HEK293 (cell line): ENCODE results near the gene KLK7.

Experiments used
- CTCF ChIA-PET: fragments of 350-600 bp; formaldehyde crosslinking; extraction: SDS; loops from one replicate; lab custom pipeline; 2021; ENCODE audit warnings: antibody characterized with exemption; lab: Yijun Ruan, JAX
- POLR2A ChIA-PET: fragments of 300-600 bp; formaldehyde crosslinking; extraction: SDS; loops from one replicate; lab custom pipeline; 2020; ENCODE audit warnings: antibody characterized with exemption, inconsistent platforms; lab: Yijun Ruan, JAX
- H3K27ac ChIP-seq: fragments of 200-500 bp; sonication (Bioruptor generic); 2 replicates; pipeline ENCODE4 v1.5.1; 2014; ENCODE audit warnings: low read depth, low read length, control low read depth, inconsistent platforms; ENCODE audit errors: extremely low read depth
- H3K36me3 ChIP-seq, 2 experiments: fragments of 200-500 bp in 1 of 2; sonication (Bioruptor generic) in 1 of 2; 1 replicate in 1 of 2; 2 replicates in 1 of 2; pipeline ENCODE4 v1.5.1; 2014 to 2017; ENCODE audit warnings: inconsistent platforms in 2 of 2, low read length in 2 of 2; ENCODE audit not compliant: control insufficient read depth in 2 of 2, insufficient read depth in 1 of 2
- H3K4me1 ChIP-seq: fragments of 200-500 bp; sonication (Bioruptor generic); 2 replicates; pipeline ENCODE4 v1.5.1; 2014; ENCODE audit warnings: mild to moderate bottlenecking, low read length, inconsistent platforms; ENCODE audit not compliant: control insufficient read depth, insufficient read depth
- H3K4me3 ChIP-seq: 2 replicates; pipeline ENCODE4 v1.5.1; 2011; ENCODE audit warnings: low read depth, mild to moderate bottlenecking, control low read depth, low read length, moderate library complexity
- H3K9me3 ChIP-seq: fragments of 200-500 bp; sonication (Bioruptor generic); 2 replicates; pipeline ENCODE4 v1.5.1; 2014; ENCODE audit warnings: low read depth, low read length, inconsistent platforms; ENCODE audit not compliant: control insufficient read depth, insufficient read depth
- KLF1 ChIP-seq: fragments of 450-650 bp; formaldehyde crosslinking; IDR thresholded peaks from 2 replicates; pipeline ENCODE4 v1.5.1; 2016; ENCODE audit warnings: missing biosample characterization, missing genetic modification characterization
- KLF16 ChIP-seq: fragments of 450-650 bp; formaldehyde crosslinking; IDR thresholded peaks from 2 replicates; pipeline ENCODE4 v1.5.1; 2017; ENCODE audit warnings: missing biosample characterization, missing genetic modification characterization
- SP3 ChIP-seq: fragments of 450-650 bp; formaldehyde crosslinking; IDR thresholded peaks from 2 replicates; pipeline ENCODE4 v1.5.1; 2016; ENCODE audit warnings: missing biosample characterization, missing genetic modification characterization
- WT1 ChIP-seq: fragments of 450-650 bp; formaldehyde crosslinking; IDR thresholded peaks from 2 replicates; pipeline ENCODE4 v1.5.1; 2016; ENCODE audit warnings: missing biosample characterization, missing genetic modification characterization
- YY2 ChIP-seq: fragments of 450-650 bp; formaldehyde crosslinking; IDR thresholded peaks from 2 replicates; pipeline ENCODE4 v1.5.1; 2016; ENCODE audit warnings: missing biosample characterization, missing genetic modification characterization
- ZNF132 ChIP-seq: fragments of 450-650 bp; formaldehyde crosslinking; IDR thresholded peaks from 2 replicates; pipeline ENCODE4 v1.5.1; 2017; ENCODE audit warnings: missing biosample characterization, missing genetic modification characterization, borderline replicate concordance
- ZNF138 ChIP-seq: fragments of 450-650 bp; formaldehyde crosslinking; IDR thresholded peaks from 2 replicates; pipeline ENCODE4 v1.5.1; 2016; ENCODE audit warnings: missing biosample characterization, missing genetic modification characterization, borderline replicate concordance
- ZNF140 ChIP-seq: fragments of 450-650 bp; formaldehyde crosslinking; IDR thresholded peaks from 2 replicates; pipeline ENCODE4 v1.5.1; 2016; ENCODE audit warnings: missing biosample characterization, missing genetic modification characterization
- ZNF214 ChIP-seq: fragments of 450-650 bp; formaldehyde crosslinking; IDR thresholded peaks from 2 replicates; pipeline ENCODE4 v1.5.1; 2017; ENCODE audit warnings: missing biosample characterization, mild to moderate bottlenecking, missing genetic modification characterization, borderline replicate concordance
- ZNF423 ChIP-seq: fragments of 450-650 bp; formaldehyde crosslinking; IDR thresholded peaks from 2 replicates; pipeline ENCODE4 v1.5.1; 2016; ENCODE audit warnings: missing biosample characterization, missing genetic modification characterization
- ZNF426 ChIP-seq: fragments of 450-650 bp; formaldehyde crosslinking; IDR thresholded peaks from 2 replicates; pipeline ENCODE4 v1.5.1; 2017; ENCODE audit warnings: missing biosample characterization, missing genetic modification characterization, mild to moderate bottlenecking, inconsistent platforms, moderate library complexity
- ZNF501 ChIP-seq: fragments of 450-650 bp; formaldehyde crosslinking; IDR thresholded peaks from 2 replicates; pipeline ENCODE4 v1.5.1; 2016; ENCODE audit warnings: missing biosample characterization, missing genetic modification characterization
- ZNF521 ChIP-seq: fragments of 450-650 bp; formaldehyde crosslinking; IDR thresholded peaks from 2 replicates; pipeline ENCODE4 v1.5.1; 2017; ENCODE audit warnings: missing biosample characterization, mild to moderate bottlenecking, missing genetic modification characterization
- ZNF549 ChIP-seq: fragments of 450-650 bp; IDR thresholded peaks from 2 replicates; pipeline ENCODE4 v1.5.1; 2018; ENCODE audit warnings: missing biosample characterization, missing genetic modification characterization, mild to moderate bottlenecking, inconsistent platforms, moderate library complexity
- ZNF558 ChIP-seq: fragments of 450-650 bp; formaldehyde crosslinking; IDR thresholded peaks from 2 replicates; pipeline ENCODE4 v1.5.1; 2016; ENCODE audit warnings: missing biosample characterization, missing genetic modification characterization
- ZNF560 ChIP-seq: fragments of 450-650 bp; formaldehyde crosslinking; IDR thresholded peaks from 2 replicates; pipeline ENCODE4 v1.5.1; 2017; ENCODE audit warnings: missing biosample characterization, missing genetic modification characterization, borderline replicate concordance
- ZNF626 ChIP-seq: fragments of 450-650 bp; sonication (Bioruptor Pico); formaldehyde crosslinking; IDR thresholded peaks from 2 replicates; pipeline ENCODE4 v1.5.1; 2018; ENCODE audit warnings: missing biosample characterization, missing genetic modification characterization, inconsistent platforms
- ZNF843 ChIP-seq: fragments of 450-650 bp; formaldehyde crosslinking; IDR thresholded peaks from 2 replicates; pipeline ENCODE4 v1.5.1; 2016; ENCODE audit warnings: missing biosample characterization, missing genetic modification characterization
- TF ChIP-seq, protein P1 (sequence below): fragments of 450-650 bp; formaldehyde crosslinking; IDR thresholded peaks from 2 replicates; pipeline ENCODE4 v1.5.1; 2017; ENCODE audit warnings: missing biosample characterization, missing genetic modification characterization
- TF ChIP-seq, protein P2 (sequence below): fragments of 450-650 bp; formaldehyde crosslinking; conservative IDR thresholded peaks from 2 replicates; pipeline ENCODE4 v1.5.1; 2016; ENCODE audit warnings: low read depth, missing biosample characterization, missing genetic modification characterization
- TF ChIP-seq, protein P3 (sequence below): fragments of 450-650 bp; formaldehyde crosslinking; IDR thresholded peaks from 2 replicates; pipeline ENCODE4 v1.5.1; 2016; ENCODE audit warnings: missing biosample characterization, missing genetic modification characterization
- TF ChIP-seq, protein P4 (sequence below): fragments of 450-650 bp; formaldehyde crosslinking; IDR thresholded peaks from 2 replicates; pipeline ENCODE4 v1.5.1; 2016; ENCODE audit warnings: missing biosample characterization, missing genetic modification characterization
- TF ChIP-seq, protein P5 (sequence below): fragments of 450-650 bp; formaldehyde crosslinking; IDR thresholded peaks from 2 replicates; pipeline ENCODE4 v1.5.1; 2016; ENCODE audit warnings: missing biosample characterization, missing genetic modification characterization

KLK7 gene

DNA sequence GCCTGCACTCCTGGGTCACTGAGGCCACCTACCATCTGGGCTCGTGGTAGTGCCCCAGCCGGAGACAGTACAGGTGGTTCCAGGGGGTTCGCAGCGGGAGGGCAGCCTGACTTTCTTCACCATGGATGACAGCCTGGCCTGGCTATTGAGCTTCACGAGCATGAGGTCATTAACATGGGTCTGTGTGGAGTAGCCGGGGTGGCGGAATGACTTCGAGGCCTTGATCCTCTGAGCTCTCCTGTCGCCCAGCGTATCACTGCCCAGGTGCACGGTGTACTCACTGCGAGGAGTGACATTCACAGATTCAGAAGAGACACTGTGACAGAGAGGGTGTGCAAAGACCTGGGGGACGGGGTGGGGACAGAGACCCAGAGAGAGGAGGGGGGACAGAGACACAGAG, 3.5 kb downstream of the KLK7 start (continued):
- TF ChIP-seq ZNF132 (tag by site-specific recombination) (no peak), ZNF521 (tag by site-specific recombination) (no peak), KLF1 (tag by site-specific recombination) (no peak)
- TF ChIP-seq, protein P1, sequence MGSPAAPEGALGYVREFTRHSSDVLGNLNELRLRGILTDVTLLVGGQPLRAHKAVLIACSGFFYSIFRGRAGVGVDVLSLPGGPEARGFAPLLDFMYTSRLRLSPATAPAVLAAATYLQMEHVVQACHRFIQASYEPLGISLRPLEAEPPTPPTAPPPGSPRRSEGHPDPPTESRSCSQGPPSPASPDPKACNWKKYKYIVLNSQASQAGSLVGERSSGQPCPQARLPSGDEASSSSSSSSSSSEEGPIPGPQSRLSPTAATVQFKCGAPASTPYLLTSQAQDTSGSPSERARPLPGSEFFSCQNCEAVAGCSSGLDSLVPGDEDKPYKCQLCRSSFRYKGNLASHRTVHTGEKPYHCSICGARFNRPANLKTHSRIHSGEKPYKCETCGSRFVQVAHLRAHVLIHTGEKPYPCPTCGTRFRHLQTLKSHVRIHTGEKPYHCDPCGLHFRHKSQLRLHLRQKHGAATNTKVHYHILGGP (tag by site-specific recombination): no peak
- TF ChIP-seq, all 188 proteins: peak for 0

DNA sequence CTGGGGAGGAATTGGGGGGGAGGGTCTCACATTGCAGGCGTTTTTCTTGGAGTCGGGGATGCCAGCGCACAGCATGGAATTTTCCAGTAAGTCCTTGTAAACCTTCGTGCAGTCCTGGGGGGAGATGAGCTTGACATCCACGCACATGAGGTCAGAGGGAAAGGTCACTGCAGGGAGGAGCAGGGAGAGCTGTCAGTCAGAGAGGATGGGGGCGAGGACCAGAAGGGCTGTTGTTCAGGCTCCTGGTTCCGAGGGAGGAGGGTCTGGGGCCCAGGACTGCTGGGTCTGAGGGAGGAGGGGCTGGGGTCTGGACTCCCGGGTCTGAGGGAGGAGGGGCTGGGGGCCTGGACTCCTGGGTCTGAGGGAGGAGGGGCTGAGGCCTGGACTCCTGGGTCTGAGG, 4.0 kb downstream of the KLK7 start:
- CTCF ChIA-PET: no interaction called here
- no peaks in the 10 kb centered on the region for H3K4me1 ChIP-seq
- H3K27ac ChIP-seq: no peak overlapping the region
- no peak overlapping the region for H3K4me3 ChIP-seq
- no peaks in the 10 kb centered on the region for H3K36me3 ChIP-seq
- H3K9me3 ChIP-seq: no peaks in the 10 kb centered on the region
- POLR2A ChIA-PET: no interaction called here
- TF ChIP-seq YY2 (no peak), ZNF138 (tag by site-specific recombination) (no peak), ZNF140 (tag by site-specific recombination) (no peak), ZNF426 (tag by site-specific recombination) (no peak), ZNF843 (tag by site-specific recombination) (no peak), KLF16 (no peak), ZNF423 (no peak), ZNF560 (no peak), WT1 (tag by site-specific recombination) (no peak), ZNF626 (tag by site-specific recombination) (no peak), SP3 (tag by site-specific recombination) (no peak), ZNF558 (tag by site-specific recombination) (no peak), ZNF501 (tag by site-specific recombination) (no peak), ZNF549 (tag by site-specific recombination) (no peak), ZNF214 (no peak)
- TF ChIP-seq, protein P2, sequence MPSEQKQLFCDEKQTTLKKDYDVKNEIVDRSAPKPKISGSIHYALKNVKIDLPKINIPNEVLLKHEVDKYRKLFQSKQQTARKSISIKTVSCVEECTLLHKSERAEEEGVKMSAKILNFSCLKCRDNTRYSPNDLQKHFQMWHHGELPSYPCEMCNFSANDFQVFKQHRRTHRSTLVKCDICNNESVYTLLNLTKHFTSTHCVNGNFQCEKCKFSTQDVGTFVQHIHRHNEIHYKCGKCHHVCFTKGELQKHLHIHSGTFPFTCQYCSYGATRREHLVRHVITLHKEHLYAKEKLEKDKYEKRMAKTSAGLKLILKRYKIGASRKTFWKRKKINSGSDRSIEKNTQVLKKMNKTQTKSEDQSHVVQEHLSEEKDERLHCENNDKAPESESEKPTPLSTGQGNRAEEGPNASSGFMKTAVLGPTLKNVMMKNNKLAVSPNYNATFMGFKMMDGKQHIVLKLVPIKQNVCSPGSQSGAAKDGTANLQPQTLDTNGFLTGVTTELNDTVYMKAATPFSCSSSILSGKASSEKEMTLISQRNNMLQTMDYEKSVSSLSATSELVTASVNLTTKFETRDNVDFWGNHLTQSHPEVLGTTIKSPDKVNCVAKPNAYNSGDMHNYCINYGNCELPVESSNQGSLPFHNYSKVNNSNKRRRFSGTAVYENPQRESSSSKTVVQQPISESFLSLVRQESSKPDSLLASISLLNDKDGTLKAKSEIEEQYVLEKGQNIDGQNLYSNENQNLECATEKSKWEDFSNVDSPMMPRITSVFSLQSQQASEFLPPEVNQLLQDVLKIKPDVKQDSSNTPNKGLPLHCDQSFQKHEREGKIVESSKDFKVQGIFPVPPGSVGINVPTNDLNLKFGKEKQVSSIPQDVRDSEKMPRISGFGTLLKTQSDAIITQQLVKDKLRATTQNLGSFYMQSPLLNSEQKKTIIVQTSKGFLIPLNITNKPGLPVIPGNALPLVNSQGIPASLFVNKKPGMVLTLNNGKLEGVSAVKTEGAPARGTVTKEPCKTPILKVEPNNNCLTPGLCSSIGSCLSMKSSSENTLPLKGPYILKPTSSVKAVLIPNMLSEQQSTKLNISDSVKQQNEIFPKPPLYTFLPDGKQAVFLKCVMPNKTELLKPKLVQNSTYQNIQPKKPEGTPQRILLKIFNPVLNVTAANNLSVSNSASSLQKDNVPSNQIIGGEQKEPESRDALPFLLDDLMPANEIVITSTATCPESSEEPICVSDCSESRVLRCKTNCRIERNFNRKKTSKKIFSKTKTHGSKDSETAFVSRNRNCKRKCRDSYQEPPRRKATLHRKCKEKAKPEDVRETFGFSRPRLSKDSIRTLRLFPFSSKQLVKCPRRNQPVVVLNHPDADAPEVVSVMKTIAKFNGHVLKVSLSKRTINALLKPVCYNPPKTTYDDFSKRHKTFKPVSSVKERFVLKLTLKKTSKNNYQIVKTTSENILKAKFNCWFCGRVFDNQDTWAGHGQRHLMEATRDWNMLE (tag by site-specific recombination): no peak
- TF ChIP-seq, protein P3, sequence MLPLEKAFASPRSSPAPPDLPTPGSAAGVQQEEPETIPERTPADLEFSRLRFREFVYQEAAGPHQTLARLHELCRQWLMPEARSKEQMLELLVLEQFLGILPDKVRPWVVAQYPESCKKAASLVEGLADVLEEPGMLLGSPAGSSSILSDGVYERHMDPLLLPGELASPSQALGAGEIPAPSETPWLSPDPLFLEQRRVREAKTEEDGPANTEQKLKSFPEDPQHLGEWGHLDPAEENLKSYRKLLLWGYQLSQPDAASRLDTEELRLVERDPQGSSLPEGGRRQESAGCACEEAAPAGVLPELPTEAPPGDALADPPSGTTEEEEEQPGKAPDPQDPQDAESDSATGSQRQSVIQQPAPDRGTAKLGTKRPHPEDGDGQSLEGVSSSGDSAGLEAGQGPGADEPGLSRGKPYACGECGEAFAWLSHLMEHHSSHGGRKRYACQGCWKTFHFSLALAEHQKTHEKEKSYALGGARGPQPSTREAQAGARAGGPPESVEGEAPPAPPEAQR (tag by site-specific recombination): no peak
- TF ChIP-seq, protein P4, sequence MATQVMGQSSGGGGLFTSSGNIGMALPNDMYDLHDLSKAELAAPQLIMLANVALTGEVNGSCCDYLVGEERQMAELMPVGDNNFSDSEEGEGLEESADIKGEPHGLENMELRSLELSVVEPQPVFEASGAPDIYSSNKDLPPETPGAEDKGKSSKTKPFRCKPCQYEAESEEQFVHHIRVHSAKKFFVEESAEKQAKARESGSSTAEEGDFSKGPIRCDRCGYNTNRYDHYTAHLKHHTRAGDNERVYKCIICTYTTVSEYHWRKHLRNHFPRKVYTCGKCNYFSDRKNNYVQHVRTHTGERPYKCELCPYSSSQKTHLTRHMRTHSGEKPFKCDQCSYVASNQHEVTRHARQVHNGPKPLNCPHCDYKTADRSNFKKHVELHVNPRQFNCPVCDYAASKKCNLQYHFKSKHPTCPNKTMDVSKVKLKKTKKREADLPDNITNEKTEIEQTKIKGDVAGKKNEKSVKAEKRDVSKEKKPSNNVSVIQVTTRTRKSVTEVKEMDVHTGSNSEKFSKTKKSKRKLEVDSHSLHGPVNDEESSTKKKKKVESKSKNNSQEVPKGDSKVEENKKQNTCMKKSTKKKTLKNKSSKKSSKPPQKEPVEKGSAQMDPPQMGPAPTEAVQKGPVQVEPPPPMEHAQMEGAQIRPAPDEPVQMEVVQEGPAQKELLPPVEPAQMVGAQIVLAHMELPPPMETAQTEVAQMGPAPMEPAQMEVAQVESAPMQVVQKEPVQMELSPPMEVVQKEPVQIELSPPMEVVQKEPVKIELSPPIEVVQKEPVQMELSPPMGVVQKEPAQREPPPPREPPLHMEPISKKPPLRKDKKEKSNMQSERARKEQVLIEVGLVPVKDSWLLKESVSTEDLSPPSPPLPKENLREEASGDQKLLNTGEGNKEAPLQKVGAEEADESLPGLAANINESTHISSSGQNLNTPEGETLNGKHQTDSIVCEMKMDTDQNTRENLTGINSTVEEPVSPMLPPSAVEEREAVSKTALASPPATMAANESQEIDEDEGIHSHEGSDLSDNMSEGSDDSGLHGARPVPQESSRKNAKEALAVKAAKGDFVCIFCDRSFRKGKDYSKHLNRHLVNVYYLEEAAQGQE (tag by site-specific recombination): no peak
- TF ChIP-seq, protein P5, sequence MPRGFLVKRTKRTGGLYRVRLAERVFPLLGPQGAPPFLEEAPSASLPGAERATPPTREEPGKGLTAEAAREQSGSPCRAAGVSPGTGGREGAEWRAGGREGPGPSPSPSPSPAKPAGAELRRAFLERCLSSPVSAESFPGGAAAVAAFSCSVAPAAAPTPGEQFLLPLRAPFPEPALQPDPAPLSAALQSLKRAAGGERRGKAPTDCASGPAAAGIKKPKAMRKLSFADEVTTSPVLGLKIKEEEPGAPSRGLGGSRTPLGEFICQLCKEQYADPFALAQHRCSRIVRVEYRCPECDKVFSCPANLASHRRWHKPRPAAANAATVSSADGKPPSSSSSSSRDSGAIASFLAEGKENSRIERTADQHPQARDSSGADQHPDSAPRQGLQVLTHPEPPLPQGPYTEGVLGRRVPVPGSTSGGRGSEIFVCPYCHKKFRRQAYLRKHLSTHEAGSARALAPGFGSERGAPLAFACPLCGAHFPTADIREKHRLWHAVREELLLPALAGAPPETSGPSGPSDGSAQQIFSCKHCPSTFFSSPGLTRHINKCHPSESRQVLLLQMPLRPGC: no peak
